Activated CD8-positive, alpha-beta memory T cell treated with anti-CD3 and anti-CD28 coated beads for 36 hours (primary cell): ENCODE measurements around the gene TRIM61. TPM values are rescaled to one million over a fixed set of nuclear protein-coding genes. Genes with fewer than 3 reads are reported as not detected.
"Not testable (repeated sequence)": the region's sequence is repeated elsewhere in the genome, so short reads cannot be mapped to it uniquely, and the experiment has no call there.

Source experiments
- CTCF ChIA-PET: fragments of 350-600 bp; sonication (Branson Sonifier 250); formaldehyde crosslinking; loops from one replicate; lab custom pipeline; 2021; ENCODE audit warnings: antibody characterized with exemption; lab: Charles Lee
- POLR2A ChIA-PET: fragments of 350-600 bp; sonication (Branson Sonifier 250); formaldehyde crosslinking; loops from one replicate; lab custom pipeline; 2021; ENCODE audit warnings: antibody characterized with exemption; lab: Charles Lee
- total RNA-seq, 2 experiments: library from RNA; stranded (reverse); gene quantifications; one replicate each; pipeline ENCODE4 v1.2.3, GENCODE V29; 2021

TRIM61 gene
- total RNA-seq, 2 experiments from 2014 or later = 2.4 to 2.9 TPM

- CTCF ChIA-PET = no interaction called here
- POLR2A ChIA-PET = no interaction called here
Measured at GRCh38 chr4:164959896-164960295, 17.6 kb downstream of the TRIM61 start.

GRCh38 chr4:164959421-164959820 is 18.0 kb downstream of the TRIM61 start:
- CTCF ChIA-PET, POLR2A ChIA-PET: not testable (repeated sequence)

GRCh38 chr4:164956766-164957643 is 20.5 kb downstream of the TRIM61 start:
- ChIA-PET CTCF (interaction anchor here (0.6 to 1.5 kb wide), 2 partner anchors 8 to 20 kb away, joined by 3 read pairs; no protein-coding TSS in a partner anchor), POLR2A (no interaction called here)

- CTCF ChIA-PET = no interaction called here
Measured at GRCh38 chr4:164955107-164955805, 22.2 kb downstream of the TRIM61 start.

GRCh38 chr4:164952551-164952950 is 24.9 kb downstream of the TRIM61 start:
- ChIA-PET POLR2A (no interaction called here), CTCF (no interaction called here)

More at GRCh38 chr4:164955107-164955805, 22.2 kb downstream of the TRIM61 start:
- POLR2A ChIA-PET = no interaction called here

GRCh38 chr4:164949448-164950143 is 27.9 kb downstream of the TRIM61 start:
- ChIA-PET CTCF (no interaction called here), POLR2A (no interaction called here)

GRCh38 chr4:164948975-164949374 is 28.5 kb downstream of the TRIM61 start:
- CTCF ChIA-PET = no interaction called here

GRCh38 chr4:164948006-164948405 is 29.5 kb downstream of the TRIM61 start:
- POLR2A ChIA-PET, CTCF ChIA-PET: not testable (repeated sequence)

More at GRCh38 chr4:164948975-164949374, 28.5 kb downstream of the TRIM61 start:
- POLR2A ChIA-PET = no interaction called here

- ChIA-PET POLR2A (no interaction called here), CTCF (no interaction called here)
Measured at GRCh38 chr4:164946810-164947209, 30.6 kb downstream of the TRIM61 start.

- POLR2A ChIA-PET = no interaction called here
- CTCF ChIA-PET = no interaction called here
Measured at GRCh38 chr4:164945146-164945545, 32.3 kb downstream of the TRIM61 start.

GRCh38 chr4:164943192-164943591 is 34.3 kb downstream of the TRIM61 start:
- ChIA-PET POLR2A (no interaction called here), CTCF (no interaction called here)

GRCh38 chr4:164937576-164938270 is 39.7 kb downstream of the TRIM61 start:
- POLR2A ChIA-PET = no interaction called here
- CTCF ChIA-PET = no interaction called here

GRCh38 chr4:164935865-164936606 is 41.4 kb downstream of the TRIM61 start:
- POLR2A ChIA-PET, CTCF ChIA-PET: not testable (repeated sequence)

GRCh38 chr4:164935363-164935762 is 42.1 kb downstream of the TRIM61 start:
- CTCF ChIA-PET = interaction anchor here (0.7 kb wide), 1 partner anchor 560 kb away, joined by 4 read pairs; no protein-coding TSS in a partner anchor
- POLR2A ChIA-PET = no interaction called here

- POLR2A ChIA-PET = no interaction called here
- CTCF ChIA-PET = no interaction called here
Measured at GRCh38 chr4:164933244-164933643, 44.2 kb downstream of the TRIM61 start.

GRCh38 chr4:164931551-164932324 is 45.7 kb downstream of the TRIM61 start:
- POLR2A ChIA-PET = no interaction called here
- CTCF ChIA-PET = no interaction called here

- ChIA-PET CTCF (no interaction called here), POLR2A (no interaction called here)
Measured at GRCh38 chr4:164930647-164931046, 46.8 kb downstream of the TRIM61 start.

- POLR2A ChIA-PET, CTCF ChIA-PET: not testable (repeated sequence)
Measured at GRCh38 chr4:164927101-164927500, 50.4 kb downstream of the TRIM61 start.
